HG03558 (cell line): ENCODE measurements around the gene SLC9A4.
"Not testable (repeated sequence)": the region's sequence is repeated elsewhere in the genome, so short reads cannot be mapped to it uniquely, and the experiment has no call there.

ENCODE experiments used
- ATAC-seq: cut with Tn5 transposase; IDR thresholded peaks from one replicate; pipeline ENCODE4 v1.9.1; 2021; ENCODE audit warnings: moderate number of reproducible peaks; ENCODE audit not compliant: unreplicated experiment; ENCODE audit errors: extremely low read depth

SLC9A4 gene

GRCh38 chr2:102540882-102541281 is 67.9 kb downstream of the SLC9A4 start:
- no peak for ATAC-seq

- ATAC-seq = no peak
Observed at GRCh38 chr2:102544182-102544581, 71.2 kb downstream of the SLC9A4 start.

- no peak for ATAC-seq
Observed at GRCh38 chr2:102547462-102547861, 74.4 kb downstream of the SLC9A4 start.

- no peak for ATAC-seq
Observed at GRCh38 chr2:102549027-102549426, 76.0 kb downstream of the SLC9A4 start.

- no peak for ATAC-seq
Observed at GRCh38 chr2:102550151-102550550, 77.1 kb downstream of the SLC9A4 start.

- no peak for ATAC-seq
Observed at GRCh38 chr2:102551329-102552096, 78.5 kb downstream of the SLC9A4 start.

- ATAC-seq = no peak
Observed at GRCh38 chr2:102553601-102554000, 80.6 kb downstream of the SLC9A4 start.

- ATAC-seq = no peak
Observed at GRCh38 chr2:102558463-102558862, 85.4 kb downstream of the SLC9A4 start.

GRCh38 chr2:102562542-102562941 is 89.5 kb downstream of the SLC9A4 start:
- ATAC-seq = not testable (repeated sequence)

GRCh38 chr2:102575888-102576287 is 102.9 kb downstream of the SLC9A4 start:
- ATAC-seq = no peak

- no peak for ATAC-seq
Observed at GRCh38 chr2:102578376-102578775, 105.3 kb downstream of the SLC9A4 start.

- ATAC-seq = no peak
Observed at GRCh38 chr2:102581911-102582310, 108.9 kb downstream of the SLC9A4 start.

GRCh38 chr2:102582845-102583244 is 109.8 kb downstream of the SLC9A4 start:
- no peak for ATAC-seq
